GM23248 (cell line): ENCODE results near the gene ACTL6B.

Experiments used
- EZH2 ChIP-seq: fragments of 200-600 bp; sonication (generic); IDR thresholded peaks from 2 replicates; pipeline ENCODE4 v1.6.1; 2018; ENCODE audit warnings: antibody characterized with exemption, mild to moderate bottlenecking; ENCODE audit not compliant: insufficient read depth, poor library complexity, severe bottlenecking
- EZH2phosphoT487 ChIP-seq: fragments of 200-600 bp; sonication (generic); IDR thresholded peaks from 2 replicates; pipeline ENCODE4 v1.6.1; 2018; ENCODE audit warnings: antibody characterized with exemption, moderate library complexity, mild to moderate bottlenecking, low read depth; ENCODE audit not compliant: insufficient read depth

GRCh38 chr7:100665168-100665726, 9.0 kb upstream of the ACTL6B start:
- TF ChIP-seq EZH2phosphoT487: no peak
- no peak for TF ChIP-seq EZH2
